IgD-negative memory B cell (primary cell): ENCODE measurements around the gene F2. TPM values are rescaled to one million over a fixed set of nuclear protein-coding genes. Genes with fewer than 3 reads are reported as not detected.

Experiments used
- H3K27ac Mint-ChIP-seq, 3 donors: one replicate each; pipeline ENCODE4 v1.8.0; 2020 to 2022; ENCODE audit warnings: mild to moderate bottlenecking in 3 of 3, mixed read lengths in 3 of 3, moderate library complexity in 1 of 3
- H3K27me3 Mint-ChIP-seq: one replicate; pipeline ENCODE4 v1.8.0; 2021; ENCODE audit warnings: mixed read lengths
- H3K36me3 Mint-ChIP-seq: one replicate; pipeline ENCODE4 v1.8.0; 2020; ENCODE audit warnings: mild to moderate bottlenecking, mixed read lengths
- H3K4me1 Mint-ChIP-seq, 3 donors: one replicate each; pipeline ENCODE4 v1.8.0; 2020 to 2022; ENCODE audit warnings: mixed read lengths in 3 of 3, mild to moderate bottlenecking in 1 of 3
- H3K4me3 Mint-ChIP-seq, 4 donors: one replicate each; pipeline ENCODE4 v1.8.0; 2020 to 2022; ENCODE audit warnings: mild to moderate bottlenecking in 4 of 4, mixed read lengths in 4 of 4, moderate library complexity in 3 of 4
- H3K9me3 Mint-ChIP-seq, 3 donors: one replicate each; pipeline ENCODE4 v1.8.0; 2020 to 2021; ENCODE audit warnings: mixed read lengths in 3 of 3, mild to moderate bottlenecking in 1 of 3
- polyA plus RNA-seq: library from polyadenylated mRNA; unstranded; fragments of 300-500 nt; fragmentation: Illumina TruSeq; gene quantifications from one replicate; pipeline ENCODE4 v1.2.3, GENCODE V29; 2021

F2 gene
- polyA plus RNA-seq, 1 donor from 2014 or later: not detected

DNA sequence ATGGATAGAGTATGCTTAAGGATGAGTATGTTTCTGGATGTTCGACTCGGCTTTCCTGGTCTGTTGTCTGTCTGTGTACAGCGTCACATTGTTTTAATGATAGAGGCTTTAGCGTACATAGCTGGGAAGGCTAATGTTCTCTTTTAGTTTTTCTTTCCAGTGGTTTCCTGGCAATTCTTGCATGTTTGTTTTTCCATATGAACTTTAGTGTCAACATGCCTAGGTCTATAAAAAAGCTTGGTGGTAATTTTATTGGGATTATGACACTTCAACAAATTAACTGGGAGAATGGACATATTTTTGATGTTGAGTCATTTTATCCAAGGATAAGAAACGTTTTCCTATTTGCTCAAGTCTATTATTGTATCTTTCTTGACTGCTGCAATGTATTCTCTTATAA is 17.6 kb downstream of the F2 start:
- Mint-ChIP-seq H3K27me3 (no peaks in the 10 kb centered on the region), H3K4me1 (no peaks in the 10 kb centered on the region)

DNA sequence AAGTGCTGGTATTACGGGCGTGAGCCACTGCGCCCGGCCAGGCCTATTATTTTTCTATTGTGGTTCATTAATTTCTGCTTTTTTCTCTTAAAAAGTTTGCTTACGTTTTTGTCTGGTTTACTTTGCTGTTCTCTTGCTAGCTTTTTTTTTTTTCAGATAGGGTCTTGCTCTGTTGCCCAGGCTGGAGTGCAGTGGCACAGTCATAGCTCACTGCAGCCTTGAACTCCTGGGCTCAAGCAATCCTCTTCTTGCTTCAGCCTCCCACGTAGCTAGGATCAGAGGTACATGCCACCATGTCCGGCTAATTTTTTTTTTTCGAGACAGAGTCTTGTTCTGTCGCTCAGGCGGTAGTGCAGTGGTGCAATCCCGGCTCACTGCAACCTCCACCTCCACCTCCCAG is 18.7 kb downstream of the F2 start:
- Mint-ChIP-seq H3K9me3 (no peaks in the 10 kb centered on the region), H3K27me3 (no peaks in the 10 kb centered on the region), H3K4me3 (no peak overlapping the region), H3K36me3 (peaks cover 6% of the 10 kb centered on the region), H3K27ac (no peak overlapping the region), H3K4me1 (no peaks in the 10 kb centered on the region)

More for the DNA sequence above, 17.6 kb downstream of the F2 start:
- Mint-ChIP-seq H3K9me3 (no peaks in the 10 kb centered on the region), H3K27ac (no peak overlapping the region), H3K36me3 (peaks cover 2% of the 10 kb centered on the region), H3K4me3 (no peak overlapping the region)

GRCh38 chr11:46738887-46739286 is 19.9 kb downstream of the F2 start:
- Mint-ChIP-seq H3K9me3 (no peaks in the 10 kb centered on the region), H3K27me3 (no peaks in the 10 kb centered on the region), H3K27ac (no peak overlapping the region), H3K36me3 (peaks cover 9% of the 10 kb centered on the region), H3K4me1 (no peaks in the 10 kb centered on the region), H3K4me3 (peak overlapping the region in 1 of 4 donors; percentile 21)

GRCh38 chr11:46741600-46742484 is 22.8 kb downstream of the F2 start:
- Mint-ChIP-seq H3K9me3 (no peaks in the 10 kb centered on the region), H3K4me3 (no peak overlapping the region), H3K27me3 (no peaks in the 10 kb centered on the region), H3K27ac (no peak overlapping the region), H3K4me1 (no peaks in the 10 kb centered on the region), H3K36me3 (peaks cover 15% of the 10 kb centered on the region)

DNA sequence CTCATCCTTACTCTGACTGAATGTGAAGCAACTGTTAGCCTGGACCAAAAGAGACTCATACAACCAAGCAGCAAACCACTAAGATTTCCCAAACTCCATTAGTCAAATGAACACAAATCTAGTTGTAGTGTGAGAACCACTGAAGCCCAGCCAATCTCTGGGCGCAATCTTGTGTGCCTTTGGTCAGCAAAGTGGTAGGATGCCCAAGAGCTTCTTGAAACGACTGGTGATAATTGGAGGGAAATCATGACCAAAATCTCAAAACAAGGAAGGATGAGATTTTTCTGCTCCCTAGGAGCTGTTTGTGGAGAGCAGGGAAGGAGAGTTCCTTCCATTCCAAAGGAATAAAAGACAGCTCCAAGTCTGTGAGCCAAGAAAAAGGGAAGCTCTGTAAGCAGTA is 24.0 kb downstream of the F2 start:
- peak overlapping the region in 1 of 3 donors; percentile 16 for H3K27ac Mint-ChIP-seq
- no peaks in the 10 kb centered on the region for H3K9me3 Mint-ChIP-seq
- H3K4me1 Mint-ChIP-seq: no peaks in the 10 kb centered on the region
- peaks cover 15% of the 10 kb centered on the region for H3K36me3 Mint-ChIP-seq
- H3K4me3 Mint-ChIP-seq: no peak overlapping the region
- no peaks in the 10 kb centered on the region for H3K27me3 Mint-ChIP-seq

- H3K4me3 Mint-ChIP-seq: no peak overlapping the region
Measured at GRCh38 chr11:46743693-46744339, 24.8 kb downstream of the F2 start.

DNA sequence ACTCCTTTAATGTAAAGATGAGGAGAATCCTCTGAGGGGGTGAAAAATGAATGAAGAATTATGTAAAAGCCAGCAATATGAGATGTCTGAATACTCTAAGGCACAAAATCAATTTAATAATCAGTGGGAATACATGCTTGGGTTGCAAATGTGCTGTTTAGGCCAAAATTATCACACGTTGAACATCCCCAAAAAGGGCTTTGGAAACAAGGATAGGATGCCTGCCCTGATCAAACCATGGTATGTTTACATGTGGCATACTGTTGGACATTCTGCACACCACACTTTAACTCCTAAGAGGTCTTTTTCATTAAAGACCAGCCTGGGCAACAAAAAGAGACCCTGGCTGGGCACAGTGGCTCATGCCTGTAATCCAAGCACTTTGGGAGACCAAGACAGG is 26.3 kb downstream of the F2 start:
- Mint-ChIP-seq H3K36me3 (peaks cover 17% of the 10 kb centered on the region), H3K27me3 (no peaks in the 10 kb centered on the region)

More at GRCh38 chr11:46743693-46744339, 24.8 kb downstream of the F2 start:
- peaks cover 17% of the 10 kb centered on the region for H3K36me3 Mint-ChIP-seq
- no peaks in the 10 kb centered on the region for H3K4me1 Mint-ChIP-seq
- H3K9me3 Mint-ChIP-seq: no peaks in the 10 kb centered on the region
- H3K27me3 Mint-ChIP-seq: no peaks in the 10 kb centered on the region
- no peak overlapping the region for H3K27ac Mint-ChIP-seq

DNA sequence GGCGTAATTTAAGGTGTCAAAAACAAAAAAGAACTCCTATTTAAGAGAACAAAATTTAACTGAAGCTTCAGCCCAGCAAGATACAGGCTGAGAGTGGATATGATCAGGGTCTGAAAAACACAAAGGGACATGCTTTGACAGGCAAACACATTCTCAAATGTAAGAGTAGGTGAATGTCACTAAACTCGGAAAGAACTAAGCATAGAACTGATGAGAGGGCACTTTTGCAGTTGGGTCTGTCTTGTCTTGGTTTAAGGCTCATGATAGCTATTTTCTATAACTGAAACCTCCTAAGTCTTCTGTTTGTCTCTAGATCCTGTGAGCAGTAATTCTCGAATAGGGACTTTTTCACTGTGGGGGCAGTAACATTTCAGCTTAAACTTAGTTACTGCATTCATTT is 27.0 kb downstream of the F2 start:
- Mint-ChIP-seq H3K9me3 (no peaks in the 10 kb centered on the region), H3K36me3 (peaks cover 19% of the 10 kb centered on the region), H3K4me1 (no peaks in the 10 kb centered on the region), H3K4me3 (no peak overlapping the region), H3K27me3 (no peaks in the 10 kb centered on the region), H3K27ac (no peak overlapping the region)

More for the DNA sequence above, 26.3 kb downstream of the F2 start:
- H3K9me3 Mint-ChIP-seq: no peaks in the 10 kb centered on the region
- no peak overlapping the region for H3K27ac Mint-ChIP-seq
- no peaks in the 10 kb centered on the region for H3K4me1 Mint-ChIP-seq
- no peak overlapping the region for H3K4me3 Mint-ChIP-seq

- Mint-ChIP-seq H3K4me1 (no peaks in the 10 kb centered on the region), H3K4me3 (no peak overlapping the region), H3K9me3 (no peaks in the 10 kb centered on the region), H3K27ac (no peak overlapping the region), H3K27me3 (no peaks in the 10 kb centered on the region), H3K36me3 (peaks cover 15% of the 10 kb centered on the region)
Measured at GRCh38 chr11:46747150-46747549, 28.1 kb downstream of the F2 start.

- no peak overlapping the region for H3K4me3 Mint-ChIP-seq
- peaks cover 12% of the 10 kb centered on the region for H3K36me3 Mint-ChIP-seq
- H3K27me3 Mint-ChIP-seq: no peaks in the 10 kb centered on the region
- no peaks in the 10 kb centered on the region for H3K4me1 Mint-ChIP-seq
- H3K9me3 Mint-ChIP-seq: no peaks in the 10 kb centered on the region
- H3K27ac Mint-ChIP-seq: no peak overlapping the region
Measured at GRCh38 chr11:46755962-46756361, 36.9 kb downstream of the F2 start.

DNA sequence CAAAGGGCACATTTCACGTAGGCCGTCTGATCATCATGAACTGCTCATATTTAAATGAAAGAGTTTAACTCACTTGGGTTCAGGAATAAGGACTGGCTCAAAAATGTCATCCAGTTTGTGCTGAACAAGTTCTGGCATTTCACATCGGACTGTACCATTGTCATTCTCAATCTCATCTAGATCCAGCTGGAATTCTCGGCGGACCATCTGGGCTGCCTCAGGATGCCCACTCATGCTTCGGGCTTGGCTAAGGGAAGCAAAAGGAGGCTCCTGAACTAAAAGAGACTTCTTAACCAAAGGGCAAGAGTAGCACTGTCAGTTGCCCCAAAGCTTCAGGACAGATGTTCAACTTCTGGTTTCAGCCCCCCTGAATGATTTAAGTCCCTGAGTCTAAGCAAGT is 40.2 kb downstream of the F2 start:
- Mint-ChIP-seq H3K4me3 (no peak overlapping the region), H3K4me1 (no peaks in the 10 kb centered on the region), H3K27ac (no peak overlapping the region), H3K36me3 (peaks cover 14% of the 10 kb centered on the region), H3K9me3 (no peaks in the 10 kb centered on the region), H3K27me3 (no peaks in the 10 kb centered on the region)

DNA sequence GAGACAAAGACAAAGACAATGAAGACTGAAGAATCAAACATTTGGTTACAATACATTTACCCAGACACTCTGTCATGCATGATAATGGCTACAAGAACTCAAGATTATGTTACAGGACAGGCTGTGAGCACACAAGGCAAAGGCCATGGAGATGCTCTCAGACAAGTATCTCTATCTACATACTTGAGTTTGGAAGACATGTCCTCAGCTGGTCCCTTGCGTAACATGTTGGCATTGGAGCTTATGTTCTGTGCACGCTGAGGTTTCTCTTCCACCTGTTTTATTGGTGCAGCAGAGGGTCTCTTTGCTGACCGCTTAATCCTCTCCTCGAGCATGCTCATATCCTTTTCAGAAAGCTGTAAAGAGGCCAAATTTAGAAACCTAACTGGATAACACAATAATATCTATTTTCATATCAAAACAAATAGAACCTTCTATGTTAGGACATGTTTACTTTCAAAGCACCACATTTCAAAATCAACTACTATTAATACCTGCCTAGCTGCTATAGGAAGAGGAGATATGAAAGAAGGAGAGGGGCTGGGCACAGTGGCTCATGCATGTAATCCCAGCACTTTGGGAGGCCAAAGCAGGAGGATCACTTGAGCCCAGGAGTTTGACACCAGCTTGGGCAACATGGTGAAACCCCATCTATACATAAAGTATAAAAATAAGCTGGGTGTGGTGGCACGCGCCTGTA is 41.6 kb downstream of the F2 start:
- H3K36me3 Mint-ChIP-seq: peaks cover 12% of the 10 kb centered on the region
- no peak overlapping the region for H3K27ac Mint-ChIP-seq
- H3K4me1 Mint-ChIP-seq: no peaks in the 10 kb centered on the region
- no peak overlapping the region for H3K4me3 Mint-ChIP-seq
- no peaks in the 10 kb centered on the region for H3K9me3 Mint-ChIP-seq
- no peaks in the 10 kb centered on the region for H3K27me3 Mint-ChIP-seq

DNA sequence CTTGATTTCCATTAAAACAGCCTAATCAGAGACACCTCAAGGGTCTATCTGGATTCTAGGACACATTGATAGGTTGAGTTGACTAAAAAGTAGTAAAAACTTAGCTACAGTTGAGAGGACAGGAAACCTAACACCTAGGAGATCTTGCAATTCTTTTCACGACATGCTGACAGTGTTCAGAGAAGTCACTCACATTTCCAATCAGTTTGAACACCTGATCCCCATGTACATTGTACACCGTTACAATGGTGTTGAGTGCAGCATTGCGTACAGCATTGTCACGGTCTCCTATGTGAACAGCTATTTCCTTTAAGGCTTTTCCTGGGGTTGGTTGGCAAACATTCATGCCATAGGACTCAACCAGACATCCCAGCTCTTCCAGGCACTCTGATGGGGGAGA is 42.8 kb downstream of the F2 start:
- Mint-ChIP-seq H3K36me3 (peaks cover 4% of the 10 kb centered on the region), H3K9me3 (no peaks in the 10 kb centered on the region), H3K4me3 (no peak overlapping the region)

DNA sequence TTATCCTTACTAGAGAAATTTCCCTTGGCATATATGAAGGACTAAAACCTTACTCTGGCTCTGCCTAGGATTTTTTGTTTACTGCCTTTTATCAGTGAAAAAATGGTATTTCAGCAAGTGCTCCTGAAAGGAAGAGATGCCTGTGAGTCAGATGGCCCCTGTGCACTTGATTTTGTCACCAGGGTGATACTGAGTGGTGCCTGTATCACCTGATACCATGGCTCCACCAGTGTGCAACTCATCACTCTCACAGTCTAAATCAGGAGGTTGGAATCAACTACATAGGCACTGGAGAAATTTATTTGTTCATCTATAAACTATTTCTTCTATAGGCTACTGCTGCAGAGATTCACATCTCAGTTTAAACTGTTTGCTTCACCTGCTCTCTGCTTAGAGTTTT is 43.2 kb downstream of the F2 start:
- H3K27me3 Mint-ChIP-seq: no peaks in the 10 kb centered on the region
- H3K4me1 Mint-ChIP-seq: no peaks in the 10 kb centered on the region
- no peak overlapping the region for H3K27ac Mint-ChIP-seq
- H3K4me3 Mint-ChIP-seq: no peak overlapping the region
- H3K36me3 Mint-ChIP-seq: peaks cover 4% of the 10 kb centered on the region
- H3K9me3 Mint-ChIP-seq: no peaks in the 10 kb centered on the region

More for the DNA sequence above, 42.8 kb downstream of the F2 start:
- Mint-ChIP-seq H3K27ac (no peak overlapping the region), H3K27me3 (no peaks in the 10 kb centered on the region), H3K4me1 (no peaks in the 10 kb centered on the region)

DNA sequence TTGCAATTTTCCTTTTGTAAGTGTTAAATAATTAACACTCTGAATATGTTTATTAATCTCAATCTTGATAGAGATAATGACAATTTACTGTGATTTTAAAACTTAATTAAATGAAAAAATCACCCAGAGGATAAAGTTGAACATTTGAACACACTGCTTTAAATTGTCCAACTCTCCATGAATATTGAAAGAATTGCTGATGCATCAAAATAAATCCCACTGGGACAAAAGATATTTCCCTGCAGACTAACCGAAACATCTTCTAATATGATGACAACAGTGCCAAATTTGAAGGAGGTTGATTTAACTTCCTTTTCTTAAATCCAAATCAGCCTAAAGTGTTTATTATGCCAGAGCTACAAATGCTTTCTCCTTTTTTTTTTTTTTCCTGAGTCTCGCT is 47.6 kb downstream of the F2 start:
- Mint-ChIP-seq H3K27ac (no peak overlapping the region), H3K9me3 (no peaks in the 10 kb centered on the region), H3K36me3 (peaks cover 3% of the 10 kb centered on the region), H3K4me3 (no peak overlapping the region), H3K4me1 (no peaks in the 10 kb centered on the region), H3K27me3 (no peaks in the 10 kb centered on the region)
